Measurements from ENCODE around the gene PRTN3.

Gene PRTN3

DNA sequence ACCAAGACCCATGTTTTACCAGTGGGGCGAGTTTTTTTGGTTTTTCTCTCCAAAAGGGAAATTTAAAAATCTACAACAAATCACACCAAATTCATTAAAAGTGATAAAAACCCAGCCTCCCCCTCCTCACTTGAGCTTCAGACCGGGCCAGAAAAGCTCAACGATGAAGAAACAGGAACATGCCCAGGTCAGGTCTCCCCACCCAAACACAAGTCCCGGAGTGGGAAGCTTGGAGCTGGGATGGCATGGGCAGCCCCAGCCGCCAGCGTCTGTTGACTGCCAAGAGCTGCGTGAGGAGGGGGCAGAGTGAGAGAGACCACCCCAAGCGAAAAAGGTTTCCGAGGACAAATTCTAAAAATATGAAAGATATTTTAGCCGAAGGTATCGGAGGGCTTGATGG is 56.2 kb downstream of the PRTN3 start (continued):
- TF ChIP-seq ARNTL (CRISPR knock-in tag; IDR thresholded peaks at IDR 0.05; ENCODE audit: borderline replicate concordance, low read depth), result no peak
- TF ChIP-seq OSR1 (CRISPR knock-in tag; IDR thresholded peaks at IDR 0.05), result no peak
- no peak for TF ChIP-seq ZFP3 (CRISPR knock-in tag; IDR thresholded peaks at IDR 0.05)
- no peak for TF ChIP-seq ISL1 (CRISPR knock-in tag; IDR thresholded peaks at IDR 0.05)

DNA sequence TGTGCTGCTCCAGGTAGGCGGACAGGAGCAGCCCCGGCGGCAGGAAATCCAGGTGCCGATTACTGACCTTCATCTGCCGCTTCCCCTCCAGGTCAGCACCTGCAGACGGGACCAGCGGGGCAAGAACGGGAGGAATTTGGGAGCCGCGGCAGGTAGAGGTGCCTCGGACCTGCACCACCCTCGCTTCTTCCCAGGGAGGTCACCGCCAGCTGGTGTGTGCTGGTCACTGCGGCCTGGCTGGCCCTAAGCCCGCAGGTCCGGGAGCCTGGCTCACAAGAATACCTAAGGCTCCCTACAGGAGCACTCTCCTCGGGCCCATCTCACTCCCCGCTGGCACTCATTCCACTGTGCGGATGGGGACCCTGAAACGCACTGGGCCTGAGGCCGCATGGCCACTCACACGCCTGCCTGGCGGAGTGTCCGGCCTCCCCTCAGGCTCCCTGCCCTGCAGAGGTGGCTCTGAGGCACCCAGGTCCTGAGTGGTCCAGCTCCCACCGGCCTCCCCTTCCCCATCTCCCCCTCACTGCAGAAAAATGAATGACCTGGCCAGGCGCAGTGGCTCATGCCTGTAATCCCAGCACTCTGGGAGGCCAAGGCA is 56.7 kb downstream of the PRTN3 start:
- TF ChIP-seq OSR1 (CRISPR knock-in tag; IDR thresholded peaks at IDR 0.05) (no peak), ZNF565 (CRISPR knock-in tag; conservative IDR thresholded peaks at IDR 0.05; ENCODE audit: low read depth) (no peak), GLIS3 (CRISPR knock-in tag; IDR thresholded peaks at IDR 0.05) (no peak), TCF4 (CRISPR knock-in tag; IDR thresholded peaks at IDR 0.05; ENCODE audit: borderline replicate concordance) (no peak), BACH2 (CRISPR knock-in tag; IDR thresholded peaks at IDR 0.05; ENCODE audit: borderline replicate concordance) (no peak), ZC3H10 (CRISPR knock-in tag; IDR thresholded peaks at IDR 0.05) (no peak), ZFP30 (CRISPR knock-in tag; IDR thresholded peaks at IDR 0.05) (no peak), RARB (CRISPR knock-in tag; IDR thresholded peaks at IDR 0.05) (no peak), ZNF8 (CRISPR knock-in tag; IDR thresholded peaks at IDR 0.05) (no peak)
- TF ChIP-seq, protein P1, sequence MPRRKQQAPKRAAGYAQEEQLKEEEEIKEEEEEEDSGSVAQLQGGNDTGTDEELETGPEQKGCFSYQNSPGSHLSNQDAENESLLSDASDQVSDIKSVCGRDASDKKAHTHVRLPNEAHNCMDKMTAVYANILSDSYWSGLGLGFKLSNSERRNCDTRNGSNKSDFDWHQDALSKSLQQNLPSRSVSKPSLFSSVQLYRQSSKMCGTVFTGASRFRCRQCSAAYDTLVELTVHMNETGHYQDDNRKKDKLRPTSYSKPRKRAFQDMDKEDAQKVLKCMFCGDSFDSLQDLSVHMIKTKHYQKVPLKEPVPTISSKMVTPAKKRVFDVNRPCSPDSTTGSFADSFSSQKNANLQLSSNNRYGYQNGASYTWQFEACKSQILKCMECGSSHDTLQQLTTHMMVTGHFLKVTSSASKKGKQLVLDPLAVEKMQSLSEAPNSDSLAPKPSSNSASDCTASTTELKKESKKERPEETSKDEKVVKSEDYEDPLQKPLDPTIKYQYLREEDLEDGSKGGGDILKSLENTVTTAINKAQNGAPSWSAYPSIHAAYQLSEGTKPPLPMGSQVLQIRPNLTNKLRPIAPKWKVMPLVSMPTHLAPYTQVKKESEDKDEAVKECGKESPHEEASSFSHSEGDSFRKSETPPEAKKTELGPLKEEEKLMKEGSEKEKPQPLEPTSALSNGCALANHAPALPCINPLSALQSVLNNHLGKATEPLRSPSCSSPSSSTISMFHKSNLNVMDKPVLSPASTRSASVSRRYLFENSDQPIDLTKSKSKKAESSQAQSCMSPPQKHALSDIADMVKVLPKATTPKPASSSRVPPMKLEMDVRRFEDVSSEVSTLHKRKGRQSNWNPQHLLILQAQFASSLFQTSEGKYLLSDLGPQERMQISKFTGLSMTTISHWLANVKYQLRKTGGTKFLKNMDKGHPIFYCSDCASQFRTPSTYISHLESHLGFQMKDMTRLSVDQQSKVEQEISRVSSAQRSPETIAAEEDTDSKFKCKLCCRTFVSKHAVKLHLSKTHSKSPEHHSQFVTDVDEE (CRISPR knock-in tag; IDR thresholded peaks at IDR 0.05), result no peak
- TF ChIP-seq, protein P2, sequence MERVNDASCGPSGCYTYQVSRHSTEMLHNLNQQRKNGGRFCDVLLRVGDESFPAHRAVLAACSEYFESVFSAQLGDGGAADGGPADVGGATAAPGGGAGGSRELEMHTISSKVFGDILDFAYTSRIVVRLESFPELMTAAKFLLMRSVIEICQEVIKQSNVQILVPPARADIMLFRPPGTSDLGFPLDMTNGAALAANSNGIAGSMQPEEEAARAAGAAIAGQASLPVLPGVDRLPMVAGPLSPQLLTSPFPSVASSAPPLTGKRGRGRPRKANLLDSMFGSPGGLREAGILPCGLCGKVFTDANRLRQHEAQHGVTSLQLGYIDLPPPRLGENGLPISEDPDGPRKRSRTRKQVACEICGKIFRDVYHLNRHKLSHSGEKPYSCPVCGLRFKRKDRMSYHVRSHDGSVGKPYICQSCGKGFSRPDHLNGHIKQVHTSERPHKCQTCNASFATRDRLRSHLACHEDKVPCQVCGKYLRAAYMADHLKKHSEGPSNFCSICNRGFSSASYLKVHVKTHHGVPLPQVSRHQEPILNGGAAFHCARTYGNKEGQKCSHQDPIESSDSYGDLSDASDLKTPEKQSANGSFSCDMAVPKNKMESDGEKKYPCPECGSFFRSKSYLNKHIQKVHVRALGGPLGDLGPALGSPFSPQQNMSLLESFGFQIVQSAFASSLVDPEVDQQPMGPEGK (CRISPR knock-in tag; IDR thresholded peaks at IDR 0.05; ENCODE audit: borderline replicate concordance), result no peak
- TF ChIP-seq, protein P3, sequence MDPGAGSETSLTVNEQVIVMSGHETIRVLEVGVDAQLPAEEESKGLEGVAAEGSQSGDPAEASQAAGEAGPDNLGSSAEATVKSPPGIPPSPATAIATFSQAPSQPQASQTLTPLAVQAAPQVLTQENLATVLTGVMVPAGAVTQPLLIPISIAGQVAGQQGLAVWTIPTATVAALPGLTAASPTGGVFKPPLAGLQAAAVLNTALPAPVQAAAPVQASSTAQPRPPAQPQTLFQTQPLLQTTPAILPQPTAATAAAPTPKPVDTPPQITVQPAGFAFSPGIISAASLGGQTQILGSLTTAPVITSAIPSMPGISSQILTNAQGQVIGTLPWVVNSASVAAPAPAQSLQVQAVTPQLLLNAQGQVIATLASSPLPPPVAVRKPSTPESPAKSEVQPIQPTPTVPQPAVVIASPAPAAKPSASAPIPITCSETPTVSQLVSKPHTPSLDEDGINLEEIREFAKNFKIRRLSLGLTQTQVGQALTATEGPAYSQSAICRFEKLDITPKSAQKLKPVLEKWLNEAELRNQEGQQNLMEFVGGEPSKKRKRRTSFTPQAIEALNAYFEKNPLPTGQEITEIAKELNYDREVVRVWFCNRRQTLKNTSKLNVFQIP (CRISPR knock-in tag; IDR thresholded peaks at IDR 0.05; ENCODE audit: borderline replicate concordance, low read depth), result no peak
- TF ChIP-seq, protein P4, sequence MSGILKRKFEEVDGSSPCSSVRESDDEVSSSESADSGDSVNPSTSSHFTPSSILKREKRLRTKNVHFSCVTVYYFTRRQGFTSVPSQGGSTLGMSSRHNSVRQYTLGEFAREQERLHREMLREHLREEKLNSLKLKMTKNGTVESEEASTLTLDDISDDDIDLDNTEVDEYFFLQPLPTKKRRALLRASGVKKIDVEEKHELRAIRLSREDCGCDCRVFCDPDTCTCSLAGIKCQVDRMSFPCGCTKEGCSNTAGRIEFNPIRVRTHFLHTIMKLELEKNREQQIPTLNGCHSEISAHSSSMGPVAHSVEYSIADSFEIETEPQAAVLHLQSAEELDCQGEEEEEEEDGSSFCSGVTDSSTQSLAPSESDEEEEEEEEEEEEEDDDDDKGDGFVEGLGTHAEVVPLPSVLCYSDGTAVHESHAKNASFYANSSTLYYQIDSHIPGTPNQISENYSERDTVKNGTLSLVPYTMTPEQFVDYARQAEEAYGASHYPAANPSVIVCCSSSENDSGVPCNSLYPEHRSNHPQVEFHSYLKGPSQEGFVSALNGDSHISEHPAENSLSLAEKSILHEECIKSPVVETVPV (CRISPR knock-in tag; IDR thresholded peaks at IDR 0.05), result no peak
- ATAC-seq, result no peak
